T-helper 1 cell treated with Interleukin-12 subunit alpha and Interleukin-12 subunit beta and Interleukin-4 antibody, amounts not matched to agents 30 ng/mL and 1 ng/mL, for 36 hours (primary cell): ENCODE measurements around the gene ELFN2. TPM values are rescaled to one million over a fixed set of nuclear protein-coding genes. Genes with fewer than 3 reads are reported as not detected.

ENCODE experiments used
- intact Hi-C: fragments of 100-400 bp; cut with micrococcal nuclease; formaldehyde crosslinking; loops from one replicate; pipeline ENCODE4 v1.15.1; 2024
- total RNA-seq: library from RNA; stranded (reverse); gene quantifications from 2 replicates; pipeline ENCODE4 v1.2.3, GENCODE V29; 2022

ELFN2 gene
- total RNA-seq, 1 donor from 2014 or later = 0.12 TPM

DNA sequence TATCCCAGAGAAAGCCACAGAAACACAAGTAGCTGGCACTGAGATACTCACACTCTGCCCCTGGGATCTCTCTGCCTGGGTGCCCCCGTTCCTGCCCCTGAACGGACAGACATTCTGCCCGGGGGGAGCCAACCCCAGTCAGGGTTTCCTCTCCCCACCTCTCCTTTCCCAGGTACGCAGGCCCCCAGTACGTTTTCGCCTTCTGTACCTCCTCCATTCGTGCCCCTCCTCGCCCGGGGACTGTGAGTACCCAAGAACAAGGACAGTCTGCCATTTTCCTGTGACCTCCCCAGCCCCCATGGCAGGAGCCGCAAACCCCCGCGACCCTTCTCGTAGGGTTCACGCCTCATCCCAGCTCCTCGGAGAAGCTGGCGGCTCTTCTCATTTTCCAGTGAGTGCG is 29.1 kb upstream of the ELFN2 start:
- intact Hi-C loops = loop anchor here (2.0 kb wide), 1 partner anchor 294 kb away; no protein-coding TSS in a partner anchor

DNA sequence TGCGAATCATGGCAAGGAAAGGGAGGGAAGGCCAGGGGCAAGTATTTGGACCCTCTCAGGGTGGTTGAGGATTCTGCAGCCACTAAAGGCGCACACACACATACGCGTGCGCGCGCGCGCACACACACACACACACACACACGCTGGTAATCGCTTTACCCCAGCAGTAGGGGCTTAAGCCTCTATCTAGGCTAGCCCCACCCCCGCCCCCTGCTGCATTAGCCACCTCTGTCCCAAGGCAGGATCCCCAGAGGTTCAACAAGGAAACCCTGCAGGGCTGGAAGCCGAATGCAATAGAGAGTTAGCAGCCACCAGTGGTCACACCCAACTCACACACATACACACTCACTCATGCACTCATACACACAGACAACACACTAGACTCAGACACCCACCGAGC is 28.6 kb upstream of the ELFN2 start:
- intact Hi-C loops = loop anchor here (2.0 kb wide), 1 partner anchor 293 kb away; no protein-coding TSS in a partner anchor

DNA sequence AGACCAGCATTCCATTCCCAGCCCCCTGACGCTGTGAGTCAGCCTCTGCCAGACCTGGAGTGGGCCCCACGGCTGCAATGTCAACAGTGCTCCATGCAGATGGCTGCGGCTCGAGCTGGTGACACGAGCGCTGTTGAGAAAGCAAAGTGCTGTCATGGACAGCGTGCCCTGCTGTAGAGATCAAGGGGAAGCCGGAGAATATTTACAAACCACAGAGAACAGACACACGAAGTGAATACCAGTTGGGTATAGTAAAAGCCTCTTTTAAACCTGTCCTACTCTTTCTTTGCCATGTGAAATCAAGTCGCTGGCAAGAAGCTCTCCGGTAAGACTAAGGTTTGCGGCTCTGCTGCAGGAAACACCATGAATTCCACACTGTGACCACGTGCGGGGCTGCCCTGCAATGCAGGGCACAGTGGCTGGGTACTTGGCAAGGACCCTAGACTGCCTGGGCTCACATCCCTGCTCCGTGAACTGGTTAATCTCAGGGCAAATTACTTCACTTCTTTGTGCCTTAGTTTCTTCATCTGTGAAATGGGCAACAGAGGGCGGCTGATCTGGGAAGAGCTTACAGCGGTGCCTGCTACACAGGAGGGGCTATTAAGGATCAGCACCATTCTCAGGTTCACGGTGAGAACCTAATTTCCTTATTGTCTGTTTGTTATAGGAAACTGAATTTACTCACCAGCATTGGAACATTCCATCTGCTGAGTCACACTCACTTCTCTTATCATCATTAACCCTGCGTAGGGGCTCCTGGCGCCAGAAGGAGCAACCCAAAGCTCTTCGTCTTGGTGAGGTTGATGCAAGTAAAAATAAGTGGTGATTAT is 27.8 kb upstream of the ELFN2 start:
- intact Hi-C loops = no loop called here

DNA sequence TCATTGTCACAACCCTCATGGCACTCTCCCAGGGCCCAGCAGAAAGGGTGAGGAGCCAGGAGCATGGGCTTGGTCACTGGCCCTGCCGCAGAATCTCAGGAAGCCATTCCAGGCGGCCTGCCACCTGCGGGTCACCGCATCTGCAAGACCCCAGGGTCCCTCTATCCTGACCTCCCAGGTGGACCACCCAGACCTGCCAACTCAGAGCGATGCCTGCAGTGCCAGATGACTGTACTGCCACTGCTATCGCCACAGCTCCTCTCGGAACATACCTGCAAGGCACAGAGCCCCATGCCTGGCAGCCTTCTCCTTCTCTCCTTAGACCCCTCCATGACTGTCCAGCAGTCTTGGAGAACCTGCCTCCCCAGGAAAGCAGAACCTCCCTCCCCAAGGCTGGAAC is 26.4 kb upstream of the ELFN2 start:
- intact Hi-C loops = no loop called here

DNA sequence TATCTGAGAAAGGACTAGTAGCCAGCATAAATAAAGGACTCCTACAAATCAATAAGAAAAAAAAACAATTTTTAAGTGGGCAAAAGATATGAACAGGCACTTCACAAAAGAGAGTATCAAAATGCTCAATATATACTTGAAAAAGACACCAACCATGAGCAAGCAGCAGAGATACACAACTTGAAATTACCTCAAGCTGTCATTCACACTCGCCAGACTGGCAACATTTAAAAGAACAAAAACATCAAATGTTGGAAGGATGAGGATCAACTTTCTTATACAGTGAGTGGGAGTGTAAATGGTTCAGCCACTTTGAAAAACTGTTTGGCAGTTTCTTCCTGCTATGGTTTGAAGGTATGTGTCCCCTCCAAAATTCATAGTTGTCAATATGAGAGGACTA is 23.9 kb upstream of the ELFN2 start:
- intact Hi-C loops = no loop called here

DNA sequence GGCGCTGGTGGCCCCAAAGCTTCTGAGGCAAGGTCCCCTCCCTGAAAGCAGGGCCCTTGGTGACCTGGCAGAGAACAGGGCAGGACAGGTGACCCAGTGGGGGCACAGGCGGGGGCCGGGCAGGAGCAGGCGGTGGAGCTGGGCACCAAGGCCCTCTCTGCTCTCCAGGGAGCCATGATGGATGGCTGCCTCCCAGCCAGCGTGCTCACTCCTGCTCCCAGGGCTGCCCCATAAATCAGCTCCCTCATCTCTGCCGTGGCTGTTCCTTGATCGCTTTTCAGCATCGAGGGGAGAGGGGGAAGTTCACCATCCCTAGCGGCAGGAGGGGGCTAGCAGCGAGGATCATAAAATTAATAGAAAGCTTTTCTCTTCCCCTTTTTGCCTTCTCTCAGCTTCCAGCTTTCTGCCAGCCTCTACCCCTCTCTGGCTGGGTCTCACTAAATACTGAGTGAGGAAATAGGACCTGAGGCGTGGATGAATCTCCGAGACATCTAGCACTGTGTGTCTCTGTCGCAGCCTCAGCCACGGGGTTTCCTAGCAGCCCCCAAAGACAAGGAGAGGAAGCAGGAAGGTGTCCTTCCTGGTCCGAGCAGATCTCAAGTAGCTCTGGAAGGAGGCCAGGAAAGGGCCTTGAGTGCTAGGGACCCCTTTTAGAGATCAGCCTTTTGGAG is 22.2 kb upstream of the ELFN2 start:
- intact Hi-C loops = no loop called here

DNA sequence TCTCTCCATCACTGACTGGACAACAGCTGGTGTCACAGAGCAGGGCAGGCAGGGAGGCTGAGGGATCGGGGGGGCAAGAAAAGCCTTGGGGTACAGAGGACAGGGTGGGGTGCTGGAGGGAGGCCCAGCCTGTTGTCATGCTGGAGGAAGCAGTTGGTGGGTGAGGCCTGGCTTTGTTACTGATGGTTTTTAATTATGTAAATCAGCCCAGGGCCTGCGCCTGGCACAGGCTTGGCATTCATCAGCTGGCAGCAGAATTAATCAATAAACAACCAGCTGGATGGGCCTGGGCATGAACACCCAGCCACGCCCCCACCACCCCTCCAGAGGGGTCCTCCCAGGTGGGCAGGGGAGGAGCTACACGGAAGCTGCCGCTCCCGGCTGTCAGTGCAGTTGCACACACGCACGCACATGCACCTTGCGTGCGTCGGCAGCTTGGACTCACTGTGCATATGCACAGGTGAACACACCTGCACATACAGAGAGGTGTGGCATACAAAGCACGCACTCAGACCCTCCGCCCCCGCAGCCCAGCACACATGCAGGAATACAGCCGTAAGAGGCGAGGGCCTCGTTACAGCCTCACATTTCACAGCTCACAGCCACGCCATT is 21.3 kb upstream of the ELFN2 start:
- intact Hi-C loops = no loop called here

DNA sequence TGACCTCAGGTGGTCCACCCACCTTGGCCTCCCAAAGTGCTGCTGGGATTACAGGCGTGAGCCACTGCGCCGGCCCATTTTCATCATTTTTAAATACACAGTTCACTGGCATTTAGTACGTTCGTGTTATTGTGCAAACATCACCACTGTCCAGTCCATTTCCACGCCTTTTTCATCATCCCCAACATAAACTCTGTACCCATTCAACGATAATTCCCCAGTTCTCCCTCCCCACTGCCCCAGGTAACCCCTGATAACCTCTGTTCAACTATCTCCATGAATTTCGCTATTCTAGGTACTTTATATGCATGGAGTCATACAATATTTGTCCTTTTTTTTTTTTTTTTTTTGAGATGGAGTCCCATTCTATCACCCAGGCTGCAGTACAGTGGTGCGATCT is 18.2 kb upstream of the ELFN2 start:
- intact Hi-C loops = no loop called here

DNA sequence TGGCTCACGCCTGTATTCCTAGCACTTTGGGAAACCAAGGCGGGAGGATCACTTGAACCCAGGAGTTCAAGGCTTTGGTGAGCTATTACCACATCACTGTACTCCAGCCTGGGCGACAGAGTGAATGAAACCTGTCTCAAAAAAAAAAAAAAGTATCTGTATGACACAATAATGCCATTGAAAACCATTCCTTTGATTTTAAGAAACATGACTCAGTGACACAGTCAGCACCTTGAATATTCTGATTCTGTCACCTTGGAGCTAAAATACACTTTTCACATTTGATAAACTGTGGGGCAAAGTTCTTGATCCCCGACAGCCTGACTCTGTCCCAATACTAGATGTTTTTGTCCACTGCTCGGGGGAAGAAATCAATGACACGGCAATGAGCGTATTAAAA is 16.7 kb upstream of the ELFN2 start:
- intact Hi-C loops = no loop called here

DNA sequence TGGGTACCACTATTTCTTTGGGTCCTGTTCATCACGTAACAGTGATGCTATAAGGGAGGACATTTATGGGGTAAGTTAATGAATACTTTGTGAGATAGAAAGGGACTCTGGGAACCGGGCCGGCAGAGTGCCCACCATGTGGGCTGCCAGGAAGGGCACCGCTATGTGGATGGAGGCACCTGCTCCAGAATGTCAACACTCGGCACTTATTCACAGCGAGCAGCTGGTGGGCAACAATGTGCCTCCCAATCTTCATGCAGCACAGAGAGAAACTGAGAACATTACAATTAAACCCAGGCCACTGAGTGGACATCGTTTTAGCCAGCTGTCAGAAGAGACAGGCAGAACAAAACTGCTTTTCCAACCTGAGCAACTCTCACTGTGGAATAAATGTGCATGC is 15.8 kb upstream of the ELFN2 start:
- intact Hi-C loops = no loop called here

DNA sequence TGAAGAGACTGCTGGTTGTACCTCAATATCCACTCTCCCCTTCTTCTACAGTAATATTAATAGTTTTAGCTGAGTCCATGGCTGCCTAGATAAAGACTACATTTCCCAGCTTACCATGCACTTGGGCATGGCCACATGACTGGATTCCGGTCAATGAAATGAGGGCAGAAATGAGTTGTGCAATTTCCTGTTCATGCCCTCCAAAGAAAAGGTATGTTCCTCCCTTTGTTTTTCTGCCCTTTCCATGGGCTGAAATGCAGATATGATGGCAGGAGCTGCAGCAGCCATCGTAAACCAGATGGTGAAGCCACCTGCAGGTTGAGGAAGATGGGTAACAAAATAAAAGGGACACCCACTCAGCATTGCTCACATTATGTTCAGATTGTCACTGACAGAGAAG is 15.3 kb upstream of the ELFN2 start:
- intact Hi-C loops = no loop called here

DNA sequence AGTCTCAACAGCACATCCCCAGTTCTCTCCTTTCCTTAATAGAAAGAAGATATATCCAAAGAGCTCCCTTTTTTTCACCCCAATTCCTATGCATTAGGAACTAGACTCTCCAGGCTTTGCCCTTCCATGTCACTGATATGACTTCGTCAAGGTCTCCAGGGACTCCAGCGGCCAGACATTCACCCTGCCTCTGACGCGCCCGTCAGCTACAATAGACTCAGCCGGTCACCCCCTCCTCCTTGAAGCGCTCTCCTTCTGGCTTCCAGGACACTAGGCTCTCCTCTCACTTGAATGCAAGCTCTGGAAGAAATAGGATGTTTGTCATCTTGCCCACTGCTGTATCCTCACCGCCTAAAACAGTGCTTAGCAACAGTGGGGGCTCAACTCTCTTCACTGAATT is 14.9 kb upstream of the ELFN2 start:
- intact Hi-C loops = no loop called here

DNA sequence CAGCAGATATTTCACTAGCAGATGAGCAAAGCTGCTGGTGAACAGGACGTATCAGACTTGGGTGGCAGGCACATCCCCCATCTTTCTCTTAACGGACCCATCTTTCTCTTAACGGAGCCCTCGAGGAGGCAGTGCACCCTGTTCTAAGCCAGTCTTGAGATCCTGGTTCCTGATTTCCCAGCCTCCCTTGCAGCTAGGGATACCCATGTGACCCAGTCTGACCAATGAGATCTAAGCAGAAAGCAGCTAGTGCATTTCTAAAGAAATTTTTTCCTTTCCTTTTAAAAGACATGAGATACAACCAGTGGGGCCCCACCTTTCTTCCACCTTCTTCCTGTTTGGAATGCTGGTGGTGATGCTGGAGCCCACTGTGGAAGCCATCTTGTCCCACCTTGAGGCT is 13.6 kb upstream of the ELFN2 start:
- intact Hi-C loops = no loop called here

DNA sequence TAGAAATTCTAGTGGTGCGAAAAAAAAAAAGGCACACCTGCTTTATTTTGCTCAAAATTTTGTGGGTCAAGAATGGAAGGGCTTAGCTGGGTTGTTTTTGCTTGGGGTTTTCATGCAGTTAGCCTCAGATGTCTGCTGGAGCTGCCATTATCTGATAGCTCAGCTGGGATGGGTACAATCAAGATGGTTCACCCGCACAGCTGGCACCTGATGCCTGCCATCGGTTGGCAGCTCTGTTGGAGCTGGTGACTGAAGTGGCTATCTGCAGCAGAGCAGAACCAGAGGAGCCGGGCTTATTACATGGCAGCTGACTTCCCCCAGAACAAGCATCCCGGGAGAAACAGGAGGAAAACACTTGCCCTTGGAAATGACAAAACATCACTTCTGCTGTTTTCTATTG is 12.1 kb upstream of the ELFN2 start:
- intact Hi-C loops = no loop called here

DNA sequence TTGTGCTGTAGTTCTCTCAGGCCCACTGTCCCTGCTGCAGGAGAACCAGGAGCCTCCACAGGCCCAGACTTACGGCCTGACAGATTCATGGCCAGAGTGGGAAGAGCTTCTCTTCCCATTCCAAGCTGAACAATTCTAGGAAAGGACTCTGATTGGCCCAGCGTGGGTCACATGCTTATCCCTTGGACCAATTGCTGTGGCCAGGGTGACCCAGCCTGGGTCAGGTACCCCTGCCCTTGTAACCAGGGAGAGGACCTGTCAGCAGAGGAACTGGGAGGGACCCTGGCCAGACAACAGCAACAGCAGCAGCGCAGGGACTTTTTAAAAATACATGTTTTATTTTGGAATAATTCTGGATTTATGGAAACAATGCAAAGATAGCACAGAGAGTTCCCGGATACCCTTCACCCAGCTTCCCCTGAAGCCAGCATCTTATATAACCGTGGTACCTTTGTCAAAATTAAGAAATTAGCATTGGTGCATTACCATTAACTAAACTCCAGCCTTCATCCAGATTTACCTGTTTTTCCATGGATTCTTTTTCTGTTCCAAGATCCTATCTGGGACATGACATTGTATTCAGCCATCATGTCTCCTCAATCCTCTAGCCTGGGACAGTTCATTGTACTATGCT is 8.8 kb upstream of the ELFN2 start:
- intact Hi-C loops = no loop called here

DNA sequence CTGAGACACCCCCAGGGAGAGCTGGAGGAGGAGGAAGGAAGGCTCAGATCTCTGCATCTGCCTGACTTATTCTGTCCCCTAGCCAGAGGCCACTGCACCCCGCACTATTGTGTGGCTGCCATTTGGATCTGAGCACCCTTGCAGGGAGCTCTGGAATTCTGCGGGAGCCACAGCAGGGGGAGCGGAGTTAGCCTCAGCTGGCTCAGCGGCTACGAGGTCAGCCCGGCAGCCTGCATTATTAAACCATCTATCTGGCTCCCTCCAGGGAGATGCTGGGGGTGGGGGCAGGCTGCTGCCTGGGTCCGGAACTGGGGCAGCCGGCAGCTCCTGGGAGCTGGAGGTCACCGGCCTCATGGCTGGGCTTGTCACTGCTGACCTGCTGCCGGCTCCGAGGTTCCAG is 6.5 kb upstream of the ELFN2 start:
- intact Hi-C loops = no loop called here

DNA sequence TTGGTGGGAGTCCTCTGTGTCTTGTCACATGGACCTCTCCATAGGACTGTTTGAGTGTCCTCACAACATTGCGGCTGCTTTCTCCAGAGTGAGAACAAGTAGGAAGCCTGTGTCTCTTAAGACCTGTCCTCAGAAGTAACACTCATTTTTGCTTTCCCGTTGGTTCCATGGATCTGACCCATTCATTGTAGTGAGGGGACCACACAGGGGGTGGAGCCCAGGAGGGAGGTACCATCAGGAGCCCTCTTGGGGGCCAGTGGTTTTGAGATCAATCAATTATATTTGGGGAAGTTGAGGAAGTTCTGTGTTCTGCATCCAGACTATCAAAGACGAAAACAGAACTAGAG is 5.4 kb upstream of the ELFN2 start:
- intact Hi-C loops = no loop called here

DNA sequence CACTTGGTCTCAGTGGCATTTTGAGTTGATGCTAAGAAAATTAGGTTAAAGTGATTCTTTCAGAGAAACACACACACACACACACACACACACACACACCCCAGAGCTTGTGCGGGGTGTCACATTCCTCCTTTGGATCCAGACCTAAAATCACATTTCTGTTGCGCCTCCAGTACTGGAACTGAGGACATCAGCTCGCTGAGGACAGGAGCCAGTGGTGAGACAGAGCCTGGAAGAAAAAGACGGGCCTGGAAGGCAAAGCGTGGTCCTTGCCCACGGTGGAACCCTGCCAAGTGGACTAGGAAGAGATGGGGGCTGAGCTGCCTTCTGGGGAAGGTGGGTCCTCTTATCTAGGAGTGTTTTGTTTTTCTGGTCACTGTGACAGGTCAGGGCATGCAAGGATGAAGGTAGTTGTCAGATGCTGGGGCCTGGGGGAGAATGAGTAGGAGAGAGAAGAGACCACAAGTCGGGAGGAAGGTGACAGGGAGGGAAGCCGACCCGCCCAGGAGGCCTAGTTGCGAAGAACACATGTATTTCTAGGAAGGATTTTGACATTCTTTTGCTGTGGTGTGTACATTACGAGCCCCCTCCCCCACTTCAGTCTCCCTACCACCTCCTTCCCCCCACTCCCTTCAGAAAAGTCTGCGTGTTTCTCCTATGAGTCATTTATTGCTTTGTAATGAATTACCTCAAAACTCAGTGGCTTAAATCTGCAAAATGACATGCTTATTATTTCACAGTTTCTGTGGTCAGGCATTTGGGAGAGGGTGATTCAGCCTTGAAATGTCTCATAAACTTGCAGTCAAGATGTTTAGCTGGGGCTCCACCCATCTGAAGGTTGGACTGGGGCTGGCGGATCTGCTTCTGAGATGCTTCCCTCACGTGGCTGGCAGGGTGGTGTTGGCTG is 4.8 kb upstream of the ELFN2 start:
- intact Hi-C loops = no loop called here

DNA sequence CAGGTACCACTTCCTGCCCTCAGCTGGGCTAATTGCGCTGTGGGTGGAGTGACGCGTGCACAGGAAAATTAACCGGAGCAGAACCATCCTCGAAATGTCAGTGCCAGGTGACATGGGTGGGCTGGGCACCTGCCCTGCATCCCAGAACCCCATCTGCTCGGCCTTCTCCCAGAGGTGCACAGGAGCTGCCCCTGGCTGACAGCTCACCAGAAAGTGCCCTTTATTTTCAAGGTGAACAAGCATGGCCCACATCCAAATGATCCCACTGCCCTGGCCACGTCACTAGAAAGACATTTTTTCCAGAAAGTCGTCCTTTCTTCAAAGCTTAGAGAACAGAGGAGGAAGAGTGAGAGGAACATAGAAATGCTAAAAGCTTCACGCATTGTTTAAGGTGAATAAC is 4.1 kb upstream of the ELFN2 start:
- intact Hi-C loops = no loop called here

DNA sequence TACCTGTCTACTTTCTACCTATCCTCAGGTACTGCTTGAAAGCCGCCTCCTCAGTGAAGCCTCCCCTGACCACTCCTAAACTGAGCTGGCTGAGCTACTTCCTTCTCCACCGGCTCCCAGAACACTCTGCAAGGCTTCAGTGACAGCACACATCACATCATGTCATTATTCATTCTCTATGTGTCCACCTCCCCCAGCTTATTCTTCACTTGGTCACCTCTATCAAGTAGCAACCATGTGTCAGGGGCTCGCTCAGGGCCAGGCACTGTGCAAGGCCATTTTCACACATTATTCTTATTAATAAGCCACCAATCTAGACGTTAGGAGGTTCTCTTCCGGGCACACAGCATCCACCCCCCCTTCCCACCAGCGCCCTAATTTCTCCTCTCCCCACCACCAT is 3.7 kb upstream of the ELFN2 start:
- intact Hi-C loops = no loop called here
